Central memory CD8-positive, alpha-beta T cell (primary cell): Measurements from ENCODE around the gene GPD2.

Experiments used
- ATAC-seq: fragments of 150-1000 bp; cut with Tn5 transposase; replicated peaks from 2 replicates; pipeline ENCODE4 v1.10.0; 2022; ENCODE audit warnings: mild to moderate bottlenecking, moderate FRiP score, moderate number of reproducible peaks; ENCODE audit not compliant: poor library complexity, severe bottlenecking; ENCODE audit errors: extremely low read depth
- DNase-seq, 2 donors: peaks; one replicate each; pipeline ENCODE4 v3.0.0; 2021; ENCODE audit warnings: low spot score in 2 of 2
- H3K27ac Mint-ChIP-seq: one replicate; pipeline ENCODE4 v1.8.0; 2022; ENCODE audit warnings: low read depth, mild to moderate bottlenecking, moderate library complexity, mixed read lengths
- H3K27me3 Mint-ChIP-seq: one replicate; pipeline ENCODE4 v1.8.0; 2022; ENCODE audit warnings: mixed read lengths
- H3K36me3 Mint-ChIP-seq: one replicate; pipeline ENCODE4 v1.8.0; 2022; ENCODE audit warnings: mild to moderate bottlenecking, moderate library complexity, mixed read lengths; ENCODE audit not compliant: insufficient read depth
- H3K4me1 Mint-ChIP-seq: one replicate; pipeline ENCODE4 v1.8.0; 2022; ENCODE audit warnings: mixed read lengths
- H3K4me3 Mint-ChIP-seq: one replicate; pipeline ENCODE4 v1.8.0; 2022; ENCODE audit warnings: mild to moderate bottlenecking, moderate library complexity, mixed read lengths
- H3K9me3 Mint-ChIP-seq: one replicate; pipeline ENCODE4 v1.8.0; 2022; ENCODE audit warnings: mixed read lengths

The GPD2 gene

DNA sequence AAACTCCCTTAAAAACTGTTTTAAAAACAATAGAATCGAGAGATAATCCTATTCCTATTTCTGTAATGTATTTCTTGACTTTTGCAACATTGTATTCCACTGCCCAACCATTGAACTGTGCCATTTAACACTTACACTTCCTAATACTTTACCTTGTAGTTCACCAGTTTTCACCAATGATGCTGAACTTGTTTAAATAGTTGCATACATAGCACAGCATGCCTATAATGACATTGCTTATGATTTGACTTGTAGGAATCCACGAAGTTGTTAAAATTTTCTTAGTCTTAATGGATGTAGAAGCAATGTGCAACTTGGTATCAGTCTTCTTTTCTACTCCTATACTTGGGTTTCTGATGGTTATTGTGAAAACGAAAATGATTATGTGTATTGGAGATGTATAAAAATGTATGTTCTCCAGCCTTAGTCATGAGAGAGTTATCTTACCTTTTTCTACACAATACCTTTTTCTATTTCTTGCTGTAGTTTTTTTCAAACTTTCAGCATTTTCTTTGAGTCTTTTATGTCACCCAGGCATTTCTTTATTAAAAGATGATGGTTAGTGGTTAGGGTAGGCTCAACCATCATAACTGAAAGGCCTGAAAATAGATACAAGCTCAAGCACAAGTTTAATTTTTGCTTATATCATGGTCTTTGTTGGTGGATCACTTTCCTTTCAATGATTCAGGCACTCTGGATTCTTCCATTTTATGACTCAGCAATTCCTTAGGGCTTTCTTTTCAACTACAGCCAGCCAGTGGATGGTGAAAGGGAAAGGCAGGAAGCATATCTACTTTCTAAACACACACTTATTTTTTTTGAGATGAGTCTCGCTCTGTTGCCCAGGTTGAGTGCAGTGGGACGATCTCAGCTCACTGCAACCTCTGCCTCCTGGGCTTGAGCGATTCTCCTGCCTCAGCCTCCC lies 9.4 kb downstream of the GPD2 start:
- ATAC-seq (no peak), DNase-seq (no peak)
- no peaks in the 10 kb centered on the region for H3K9me3 Mint-ChIP-seq
- no peak overlapping the region for H3K27ac Mint-ChIP-seq
- H3K36me3 Mint-ChIP-seq = peaks cover 2% of the 10 kb centered on the region
- no peaks in the 10 kb centered on the region for H3K27me3 Mint-ChIP-seq
- peaks cover 37% of the 10 kb centered on the region for H3K4me1 Mint-ChIP-seq
- no peak overlapping the region for H3K4me3 Mint-ChIP-seq

- no peaks in the 10 kb centered on the region for H3K9me3 Mint-ChIP-seq
- H3K27me3 Mint-ChIP-seq = no peaks in the 10 kb centered on the region
- no peak for DNase-seq
- H3K4me3 Mint-ChIP-seq = no peak overlapping the region
- peaks cover 41% of the 10 kb centered on the region for H3K4me1 Mint-ChIP-seq
- ATAC-seq = no peak
- H3K27ac Mint-ChIP-seq = no peak overlapping the region
- H3K36me3 Mint-ChIP-seq = no peaks in the 10 kb centered on the region
Observed at GRCh38 chr2:156447761-156448160, 11.6 kb downstream of the GPD2 start.

DNA sequence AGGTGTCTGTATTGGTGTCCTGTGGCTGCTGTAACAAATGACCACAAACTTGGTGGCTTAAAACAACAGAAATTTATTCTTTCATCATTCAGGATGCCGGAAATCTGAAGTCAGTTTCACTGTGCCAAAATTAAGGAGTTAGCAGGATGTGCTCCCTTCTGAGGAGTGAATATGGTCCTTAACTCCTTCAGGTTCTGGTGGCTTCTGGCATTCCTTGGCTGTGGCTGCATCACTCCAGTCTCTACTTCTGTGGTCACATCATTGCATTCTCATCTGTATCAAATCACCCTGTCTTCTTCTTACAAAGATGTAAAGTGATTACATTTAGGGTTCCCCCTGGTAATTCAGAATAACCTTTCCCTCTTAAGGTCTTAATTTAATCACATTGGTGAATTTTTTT lies 12.6 kb downstream of the GPD2 start:
- no peaks in the 10 kb centered on the region for H3K9me3 Mint-ChIP-seq
- ATAC-seq (no peak), DNase-seq (no peak)
- H3K27ac Mint-ChIP-seq = no peak overlapping the region
- H3K4me1 Mint-ChIP-seq = peaks cover 45% of the 10 kb centered on the region
- H3K36me3 Mint-ChIP-seq = no peaks in the 10 kb centered on the region
- no peaks in the 10 kb centered on the region for H3K27me3 Mint-ChIP-seq
- no peak overlapping the region for H3K4me3 Mint-ChIP-seq

GRCh38 chr2:156452971-156453370 lies 16.8 kb downstream of the GPD2 start:
- H3K9me3 Mint-ChIP-seq = no peaks in the 10 kb centered on the region
- ATAC-seq = no peak
- no peak overlapping the region for H3K4me3 Mint-ChIP-seq
- H3K36me3 Mint-ChIP-seq = no peaks in the 10 kb centered on the region
- peaks cover 64% of the 10 kb centered on the region for H3K4me1 Mint-ChIP-seq
- no peak for DNase-seq
- H3K27me3 Mint-ChIP-seq = no peaks in the 10 kb centered on the region
- no peak overlapping the region for H3K27ac Mint-ChIP-seq

- no peak overlapping the region for H3K4me3 Mint-ChIP-seq
- H3K9me3 Mint-ChIP-seq = no peaks in the 10 kb centered on the region
- peaks cover 53% of the 10 kb centered on the region for H3K4me1 Mint-ChIP-seq
- no peaks in the 10 kb centered on the region for H3K27me3 Mint-ChIP-seq
- DNase-seq (no peak), ATAC-seq (no peak)
- H3K36me3 Mint-ChIP-seq = no peaks in the 10 kb centered on the region
- H3K27ac Mint-ChIP-seq = no peak overlapping the region
Observed at GRCh38 chr2:156455361-156455975, 19.3 kb downstream of the GPD2 start.

DNA sequence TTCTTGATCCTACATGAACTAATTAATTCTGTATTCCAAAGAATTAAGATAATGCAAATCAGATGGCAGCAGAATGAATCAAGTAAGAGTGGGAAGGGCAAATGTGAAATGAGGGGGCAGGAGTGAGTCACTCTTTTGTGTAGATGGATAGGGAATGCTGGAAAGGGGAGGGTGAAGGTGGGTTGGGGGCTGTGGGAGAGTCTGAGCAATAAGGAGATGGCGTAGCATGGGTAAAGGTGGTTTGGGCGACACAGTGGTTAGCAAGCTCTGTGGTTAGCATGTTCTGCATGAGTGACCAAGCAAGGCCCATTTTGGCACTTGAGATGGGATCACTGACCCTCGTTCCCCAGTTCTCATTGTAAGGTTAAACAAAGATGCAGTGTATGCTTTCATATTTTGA lies 20.4 kb downstream of the GPD2 start:
- Mint-ChIP-seq H3K4me3 (no peak overlapping the region), H3K27ac (no peak overlapping the region), H3K36me3 (no peaks in the 10 kb centered on the region), H3K9me3 (no peaks in the 10 kb centered on the region), H3K27me3 (no peaks in the 10 kb centered on the region), H3K4me1 (peaks cover 58% of the 10 kb centered on the region)
- DNase-seq (no peak), ATAC-seq (no peak)

- H3K4me1 Mint-ChIP-seq = peaks cover 53% of the 10 kb centered on the region
Observed at GRCh38 chr2:156457523-156458517, 21.6 kb downstream of the GPD2 start.

GRCh38 chr2:156459720-156460119 lies 23.5 kb downstream of the GPD2 start:
- Mint-ChIP-seq H3K27me3 (no peaks in the 10 kb centered on the region), H3K4me3 (no peak overlapping the region), H3K27ac (no peak overlapping the region), H3K4me1 (peaks cover 34% of the 10 kb centered on the region), H3K36me3 (no peaks in the 10 kb centered on the region), H3K9me3 (no peaks in the 10 kb centered on the region)
- ATAC-seq = no peak
- DNase-seq = no peak

More at GRCh38 chr2:156457523-156458517, 21.6 kb downstream of the GPD2 start:
- H3K27ac Mint-ChIP-seq = no peak overlapping the region
- no peaks in the 10 kb centered on the region for H3K9me3 Mint-ChIP-seq
- no peak for DNase-seq
- H3K4me3 Mint-ChIP-seq = no peak overlapping the region
- H3K36me3 Mint-ChIP-seq = no peaks in the 10 kb centered on the region
- no peaks in the 10 kb centered on the region for H3K27me3 Mint-ChIP-seq
- no peak for ATAC-seq

DNA sequence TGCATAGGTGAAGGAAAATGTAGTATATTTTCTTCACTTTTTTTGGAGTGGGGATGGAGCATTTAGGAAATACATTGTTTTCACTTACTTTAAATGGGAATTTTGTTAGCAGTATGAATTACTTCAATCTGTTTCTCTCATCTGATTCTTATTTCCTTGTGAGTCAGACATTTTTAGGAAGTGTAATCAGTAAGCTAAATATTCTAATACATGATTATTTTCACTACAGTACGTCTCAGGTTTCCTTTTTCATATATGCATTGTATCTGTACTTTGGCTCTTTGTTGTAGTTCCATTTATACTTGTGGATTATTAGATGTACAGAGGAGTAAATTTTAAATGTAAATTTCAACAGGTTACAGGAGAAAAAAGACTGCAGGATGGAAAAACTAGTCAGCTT lies 27.9 kb downstream of the GPD2 start:
- DNase-seq = no peak
- no peaks in the 10 kb centered on the region for H3K36me3 Mint-ChIP-seq
- H3K27me3 Mint-ChIP-seq = no peaks in the 10 kb centered on the region
- ATAC-seq = no peak
- H3K4me3 Mint-ChIP-seq = no peak overlapping the region
- peaks cover 36% of the 10 kb centered on the region for H3K4me1 Mint-ChIP-seq
- H3K9me3 Mint-ChIP-seq = no peaks in the 10 kb centered on the region
- no peak overlapping the region for H3K27ac Mint-ChIP-seq

DNA sequence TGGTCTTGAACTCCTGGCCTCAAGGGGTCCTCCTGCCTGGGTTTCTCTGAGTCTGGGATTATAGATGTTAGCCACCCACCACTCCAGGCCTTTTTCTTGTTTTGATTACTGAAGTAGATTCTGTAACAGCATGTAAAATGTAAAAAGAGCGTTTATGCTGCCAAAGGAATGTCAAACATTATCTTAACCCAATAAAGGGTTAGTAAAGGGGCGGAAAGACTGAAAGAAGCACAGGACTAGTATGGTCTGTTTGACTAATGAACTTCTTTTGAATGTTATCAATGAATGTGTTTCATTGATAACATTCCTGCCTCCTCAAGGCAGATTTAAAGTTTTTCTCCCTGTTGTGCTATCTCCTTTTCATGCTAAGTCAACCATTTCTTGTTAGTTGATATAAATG lies 29.4 kb downstream of the GPD2 start:
- ATAC-seq (no peak), DNase-seq (no peak)
- Mint-ChIP-seq H3K4me3 (no peak overlapping the region), H3K36me3 (no peaks in the 10 kb centered on the region), H3K27me3 (no peaks in the 10 kb centered on the region), H3K9me3 (no peaks in the 10 kb centered on the region), H3K27ac (peak overlapping the region; percentile 41), H3K4me1 (peaks cover 40% of the 10 kb centered on the region)

DNA sequence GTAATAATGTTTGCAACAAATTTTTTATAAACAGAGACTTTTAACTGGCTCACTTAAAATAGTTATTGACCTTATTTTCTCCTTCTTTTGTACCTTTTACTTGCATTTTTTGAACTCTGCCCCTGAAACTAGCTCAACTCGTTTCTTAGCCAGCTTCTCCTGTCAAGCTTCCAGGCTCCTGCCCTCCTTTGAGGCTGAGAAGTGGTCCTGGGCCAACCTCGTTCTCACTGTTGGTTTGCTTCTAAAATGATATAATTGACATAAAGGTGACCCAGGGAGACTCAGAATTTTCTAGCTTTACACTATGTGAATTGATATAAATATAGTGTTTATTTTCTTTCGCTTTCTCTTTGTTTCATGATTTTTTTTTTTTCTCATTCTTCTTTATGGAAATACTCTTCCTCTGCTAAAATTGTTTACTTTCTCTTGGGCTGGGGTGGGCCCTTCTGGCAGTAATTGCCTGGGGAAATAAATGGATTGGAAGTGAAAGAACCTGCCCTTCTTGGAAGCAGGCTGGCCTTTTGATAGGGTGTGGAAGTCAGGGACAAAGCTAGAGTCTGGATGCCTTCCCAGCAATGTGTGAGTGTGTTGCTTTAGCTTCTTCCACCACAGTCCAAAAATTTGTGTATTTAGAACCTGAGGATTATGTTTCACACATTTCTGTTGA lies 30.7 kb downstream of the GPD2 start:
- Mint-ChIP-seq H3K9me3 (no peaks in the 10 kb centered on the region), H3K27ac (no peak overlapping the region), H3K4me1 (peaks cover 46% of the 10 kb centered on the region), H3K4me3 (no peak overlapping the region), H3K36me3 (no peaks in the 10 kb centered on the region), H3K27me3 (no peaks in the 10 kb centered on the region)
- ATAC-seq (no peak), DNase-seq (no peak)

DNA sequence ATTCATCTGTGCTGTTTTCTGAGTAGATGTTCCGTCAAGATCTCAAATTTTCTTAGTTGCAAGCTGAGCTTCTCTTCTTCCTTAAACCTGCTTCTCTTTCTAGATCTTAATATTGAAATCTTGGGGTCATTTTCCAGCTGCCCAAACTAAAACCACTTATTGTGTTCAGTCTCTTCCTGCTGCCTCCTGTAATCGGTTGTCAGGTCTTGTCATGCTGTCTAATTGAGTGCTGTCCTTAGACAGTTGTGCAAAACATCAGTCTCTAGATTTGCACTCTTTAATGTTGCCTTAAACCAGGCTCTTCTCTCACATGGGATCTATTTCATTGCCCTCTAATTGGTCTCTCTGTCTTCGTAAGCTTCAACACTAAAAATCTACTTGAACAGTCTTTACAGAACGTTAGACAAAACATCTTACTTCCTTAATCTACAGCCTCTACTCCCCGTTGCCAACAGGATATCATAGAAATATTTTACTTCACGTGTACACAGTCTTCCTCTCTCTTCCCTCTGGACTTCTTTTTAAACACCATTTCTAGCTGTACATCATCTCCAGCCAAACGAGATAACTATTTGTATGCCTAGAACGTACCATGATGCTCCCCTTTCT lies 34.9 kb downstream of the GPD2 start:
- Mint-ChIP-seq H3K4me1 (peaks cover 48% of the 10 kb centered on the region), H3K9me3 (no peaks in the 10 kb centered on the region), H3K27me3 (no peaks in the 10 kb centered on the region), H3K4me3 (no peak overlapping the region), H3K27ac (peak overlapping the region; percentile 20), H3K36me3 (peaks cover 1% of the 10 kb centered on the region)
- DNase-seq = no peak
- no peak for ATAC-seq
